HepG2 (cell line): ENCODE data around the gene GRAMD1B. TPM values are rescaled to one million over a fixed set of nuclear protein-coding genes. Genes with fewer than 3 reads are reported as not detected.

Experiments
- ATAC-seq: fragments of 200-7000 bp; cut with Tn5 transposase; 3 replicates; pipeline ENCODE4 v1.9.1; 2020; ENCODE audit warnings: mild to moderate bottlenecking, moderate library complexity
- BruUV-seq: library from RNA; stranded (reverse); fragments of 400-500 nt; replicated peaks from 2 replicates; lab custom pipeline; 2021; lab: Mats Ljungman, UMichigan
- CTCF ChIA-PET: fragments of 300-600 bp; formaldehyde crosslinking; extraction: SDS; loops from one replicate; lab custom pipeline; 2021; ENCODE audit warnings: low total read pairs, inconsistent platforms, low intra/inter-chr PET ratio; lab: Yijun Ruan, JAX
- POLR2A ChIA-PET: fragments of 350-600 bp; sonication (Branson Sonifier 250); formaldehyde crosslinking; loops from one replicate; lab custom pipeline; 2020; ENCODE audit warnings: antibody characterized with exemption, inconsistent platforms; lab: Yijun Ruan, JAX
- DNase-seq: peaks from one replicate; pipeline ENCODE4 v3.0.0-alpha.2; 2015; ENCODE audit warnings: low spot score
- FAIRE-seq: peaks from 3 replicates; lab custom pipeline; 2011; peaks lifted over from hg19 to GRCh38; lab: Jason Lieb, UNC
- H2AFZ ChIP-seq: one replicate; pipeline ENCODE4 v1.6.1; 2011; ENCODE audit warnings: low read length, inconsistent platforms
- H3K27ac ChIP-seq: fragments of 300-600 bp; 3 replicates; pipeline ENCODE4 v1.8.0; 2011; ENCODE audit warnings: mixed run types, mild to moderate bottlenecking, mixed read lengths, low read length, inconsistent platforms; ENCODE audit not compliant: insufficient read depth; ENCODE audit errors: extremely low read length
- H3K27me3 ChIP-seq, 2 experiments: fragments of 200-600 bp in 1 of 2; 2 replicates in 1 of 2; 3 replicates in 1 of 2; pipeline versions ENCODE4 v1.6.0 to v1.8.0; 2011; ENCODE audit warnings: low read length in 2 of 2, mild to moderate bottlenecking in 2 of 2, moderate library complexity in 2 of 2, inconsistent platforms in 1 of 2; ENCODE audit not compliant: insufficient read depth in 2 of 2, control insufficient read depth in 1 of 2
- H3K36me3 ChIP-seq, 2 experiments: fragments of 200-600 bp in 1 of 2; replicated peaks in 1 of 2; 2 replicates in 1 of 2; 3 replicates in 1 of 2; pipeline versions ENCODE4 v1.5.1 to v1.8.0; 2011; ENCODE audit warnings: low read length in 2 of 2, inconsistent platforms in 1 of 2; ENCODE audit not compliant: insufficient read depth in 2 of 2, control insufficient read depth in 1 of 2
- H3K4me1 ChIP-seq: 2 replicates; pipeline ENCODE4 v1.5.1; 2012; ENCODE audit warnings: low read length, inconsistent platforms; ENCODE audit not compliant: insufficient read depth
- H3K4me2 ChIP-seq: 2 replicates; pipeline ENCODE4 v1.6.0; 2011; ENCODE audit warnings: low read depth, low read length, inconsistent platforms
- H3K4me3 ChIP-seq, 3 experiments: fragments of 200-600 bp in 1 of 3; sonication (generic), shearing (Covaris generic) in 1 of 3; replicated peaks in 1 of 3; 2 replicates each; pipeline ENCODE4 v1.5.1; 2011 to 2016; ENCODE audit warnings: low read length in 3 of 3, inconsistent platforms in 2 of 3, low read depth in 2 of 3, mild to moderate bottlenecking in 2 of 3, control low read depth in 1 of 3, mixed read lengths in 1 of 3; ENCODE audit not compliant: insufficient read depth in 1 of 3
- H3K79me2 ChIP-seq: one replicate; pipeline ENCODE4 v1.6.1; 2011; ENCODE audit warnings: low read length, inconsistent platforms; ENCODE audit not compliant: insufficient read depth
- H3K9ac ChIP-seq: 2 replicates; pipeline ENCODE4 v1.6.0; 2011; ENCODE audit warnings: mild to moderate bottlenecking, low read depth, low read length, inconsistent platforms; ENCODE audit not compliant: insufficient read depth
- H3K9me3 ChIP-seq: 2 replicates; pipeline ENCODE4 v1.5.1; 2012; ENCODE audit warnings: mild to moderate bottlenecking, low read length
- H4K20me1 ChIP-seq: 2 replicates; pipeline ENCODE4 v1.6.0; 2011; ENCODE audit warnings: inconsistent platforms, mild to moderate bottlenecking, low read length, moderate library complexity; ENCODE audit not compliant: insufficient read depth
- ATF7 ChIP-seq, 2 experiments: fragments of 450-650 bp in 1 of 2; sonication (generic) in 1 of 2; formaldehyde crosslinking in 1 of 2; IDR thresholded peaks; 2 replicates each; pipeline versions ENCODE4 v1.4.0 to v1.6.1; 2016 to 2020; ENCODE audit warnings: antibody characterized with exemption in 1 of 2, mild to moderate bottlenecking in 1 of 2, missing genetic modification reagents in 1 of 2
- BRD4 ChIP-seq: sonication (generic); formaldehyde crosslinking; IDR thresholded peaks from 2 replicates; pipeline ENCODE4 v1.4.0; 2020; ENCODE audit warnings: missing genetic modification reagents
- CSRNP1 ChIP-seq: sonication (generic); formaldehyde crosslinking; IDR thresholded peaks from 2 replicates; pipeline ENCODE4 v1.8.1; 2023; ENCODE audit warnings: mild to moderate bottlenecking, missing genetic modification reagents
- EED ChIP-seq: sonication (generic); formaldehyde crosslinking; IDR thresholded peaks from 2 replicates; pipeline ENCODE4 v1.5.0; 2020; ENCODE audit warnings: mild to moderate bottlenecking, missing genetic modification reagents
- GABPB1 ChIP-seq: IDR thresholded peaks from 2 replicates; pipeline ENCODE4 v1.6.1; 2016; ENCODE audit warnings: mild to moderate bottlenecking, missing genetic modification reagents, moderate library complexity, missing compliant biosample characterization
- GATAD1 ChIP-seq: IDR thresholded peaks from 2 replicates; pipeline ENCODE4 v1.6.1; 2016; ENCODE audit warnings: missing genetic modification reagents, missing compliant biosample characterization
- HNF1B ChIP-seq: sonication (generic); formaldehyde crosslinking; IDR thresholded peaks from 2 replicates; pipeline ENCODE4 v1.5.1; 2020; ENCODE audit warnings: mild to moderate bottlenecking, moderate library complexity, missing genetic modification reagents
- NCOA1 ChIP-seq: sonication (generic); formaldehyde crosslinking; IDR thresholded peaks from 2 replicates; pipeline ENCODE4 v1.9.0; 2021; ENCODE audit warnings: missing genetic modification reagents
- NKX3-1 ChIP-seq: sonication (generic); formaldehyde crosslinking; IDR thresholded peaks from 2 replicates; pipeline ENCODE4 v1.5.0; 2020; ENCODE audit warnings: missing genetic modification reagents
- RXRA ChIP-seq: sonication (generic); formaldehyde crosslinking; IDR thresholded peaks from 2 replicates; pipeline ENCODE4 v1.5.1; 2020; ENCODE audit warnings: missing genetic modification reagents
- ZC3H13 ChIP-seq: sonication (generic); formaldehyde crosslinking; IDR thresholded peaks from 2 replicates; pipeline ENCODE4 v1.8.1; 2023; ENCODE audit warnings: mild to moderate bottlenecking, missing genetic modification reagents, moderate library complexity
- ZMYM2 ChIP-seq: sonication (generic); formaldehyde crosslinking; IDR thresholded peaks from 2 replicates; pipeline ENCODE4 v1.8.0; 2022; ENCODE audit warnings: mild to moderate bottlenecking, missing genetic modification reagents
- ZNF33A ChIP-seq: sonication (generic); formaldehyde crosslinking; IDR thresholded peaks from 2 replicates; pipeline ENCODE4 v1.5.1; 2020; ENCODE audit warnings: missing genetic modification reagents, mild to moderate bottlenecking, moderate library complexity, borderline replicate concordance
- ZNF552 ChIP-seq: sonication (generic); formaldehyde crosslinking; IDR thresholded peaks from 2 replicates; pipeline ENCODE4 v1.9.0; 2022; ENCODE audit warnings: missing genetic modification reagents, mild to moderate bottlenecking, borderline replicate concordance
- ZNF558 ChIP-seq: sonication (generic); formaldehyde crosslinking; IDR thresholded peaks from 2 replicates; pipeline ENCODE4 v1.9.0; 2022; ENCODE audit warnings: mild to moderate bottlenecking, missing genetic modification reagents, borderline replicate concordance
- WGBS: methylation state at CpG from one replicate; pipeline ENCODE4 v1.1.6; 2017; ENCODE audit warnings: low lambda C conversion rate; 5-methylcytosine and 5-hydroxymethylcytosine counted together
- in situ Hi-C: cut with HindIII; loops from 2 replicates; pipeline ENCODE4 v1.10.0; 2017; ENCODE audit warnings: low pct_unique_long_range_greater_than_20kb; ENCODE audit not compliant: extremely low pct_ligation_motif_present
- intact Hi-C: fragments of 100-400 bp; cut with micrococcal nuclease; formaldehyde crosslinking; loops from one replicate; pipeline ENCODE4 v1.10.0; 2022; ENCODE audit not compliant: unreplicated experiment
- polyA plus RNA-seq, 8 experiments: library from polyadenylated mRNA; depleted of rRNA in 3 of 8; stranded (reverse) in 7 of 8; unstranded in 1 of 8; fragments of >200 nt; fragmentation: Illumina TruSeq in 4 of 8; extraction: Trizol in 4 of 8; gene quantifications; 2 replicates each; pipeline versions ENCODE4 v1.2.1 to v1.2.3, GENCODE V29; 2011 to 2016; ENCODE audit warnings: low read depth in 4 of 8, missing spikeins in 1 of 8, mixed read lengths in 1 of 8; ENCODE audit not compliant: insufficient read depth in 1 of 8
- total RNA-seq, 5 experiments: library from RNA; depleted of rRNA; stranded (reverse); fragments of >200 nt; fragmentation: Illumina TruSeq; extraction: Trizol; gene quantifications; 2 replicates each; pipeline ENCODE4 v1.2.3, GENCODE V29; 2016; ENCODE audit warnings: low read depth in 1 of 5

The GRAMD1B gene
- total and polyA plus RNA-seq, 2 of the 13 experiments (the other 11 are each of a cell fraction or from before 2014, with no cell fraction given) = 0.12 TPM; not detected in 1

- in situ Hi-C loops = no loop called here
- peak; percentile 24 for DNase-seq
Observed at GRCh38 chr11:123654566-123655081, 224.6 kb downstream of the GRAMD1B start, which contains the start of gene SCN3B. Gene SCN3B (minus strand): TSS chr11:123654624. CDS start chr11:123653801, 823 bp downstream.

GRCh38 chr11:123659311-123659710 is 229.2 kb downstream of the GRAMD1B start:
- H3K9me3 ChIP-seq = peaks cover 11% of the 10 kb centered on the region; the same call in 1 of the 2 replicates
- FAIRE-seq = no peak
- intact Hi-C loops = no loop called here
- ATAC-seq = no peak
- peaks cover 2 to 9% of the 10 kb centered on the region in 2 experiments; a peak in 2 of 5 replicates for H3K27me3 ChIP-seq
- H3K9ac ChIP-seq = no peak overlapping the region
- no peaks in the 10 kb centered on the region; the same call in 1 of the 2 replicates for H3K4me1 ChIP-seq
- no peaks in the 10 kb centered on the region for H4K20me1 ChIP-seq
- H3K4me3 ChIP-seq = no peak overlapping the region
- no peak overlapping the region for H2AFZ ChIP-seq
- BruUV-seq = no TSS peak
- H3K27ac ChIP-seq = no peak overlapping the region
- POLR2A ChIA-PET = no interaction called here
- CTCF ChIA-PET = no interaction called here
- no peak overlapping the region for H3K4me2 ChIP-seq
- 0% methylated on average over 2 of the region's 2 CpGs for WGBS
- no peak for DNase-seq
- no peaks in the 10 kb centered on the region for H3K79me2 ChIP-seq
- H3K36me3 ChIP-seq = no peaks in the 10 kb centered on the region
- in situ Hi-C loops = no loop called here
- no peak for TF ChIP-seq ZNF552 (CRISPR knock-in tag)
- no peak for TF ChIP-seq RXRA (CRISPR knock-in tag)
- no peak for TF ChIP-seq EED
- TF ChIP-seq ZNF33A (CRISPR knock-in tag) = no peak
- TF ChIP-seq ZNF558 (CRISPR knock-in tag) = no peak
- no peak for TF ChIP-seq HNF1B
- no peak for TF ChIP-seq BRD4
- TF ChIP-seq GATAD1 (CRISPR knock-in tag) = no peak
- no peak for TF ChIP-seq ZC3H13 (CRISPR knock-in tag)
- no peak for TF ChIP-seq NCOA1
- TF ChIP-seq ZMYM2 (CRISPR knock-in tag) = no peak
- TF ChIP-seq NKX3-1 (CRISPR knock-in tag) = no peak

More at GRCh38 chr11:123654566-123655081, 224.6 kb downstream of the GRAMD1B start, which contains the start of gene SCN3B:
- ChIA-PET CTCF (no interaction called here), POLR2A (no interaction called here)
- no peak within 1 kb of the TSS for H2AFZ ChIP-seq
- no peak within 1 kb of the TSS for H3K9ac ChIP-seq
- H3K36me3 ChIP-seq = no peaks in the 10 kb centered on the region
- no peaks in the 10 kb centered on the region for H4K20me1 ChIP-seq
- ATAC-seq (peak; percentile 95), FAIRE-seq (no peak)
- H3K9me3 ChIP-seq = no peaks in the 10 kb centered on the region
- peak within 1 kb of the TSS; percentile 34 to 66 (median 56); a peak in 4 of 6 replicates for H3K4me3 ChIP-seq
- no peak within 1 kb of the TSS for H3K27ac ChIP-seq
- H3K4me2 ChIP-seq = peak within 1 kb of the TSS; percentile 69
- H3K79me2 ChIP-seq = no peaks in the 10 kb centered on the region
- no peaks in the 10 kb centered on the region; the same call in 1 of the 2 replicates for H3K4me1 ChIP-seq
- intact Hi-C loops = no loop called here
- peaks cover 3 to 18% of the 10 kb centered on the region in 2 experiments; a peak in 2 of 5 replicates for H3K27me3 ChIP-seq
- WGBS = 6% methylated on average over 7 of the region's 44 CpGs
- no TSS peak for BruUV-seq
- peak; percentile 35; the same call in 1 of the 2 replicates for TF ChIP-seq ATF7 (IDR thresholded peaks at IDR 0.05)
- TF ChIP-seq ATF7 (CRISPR knock-in tag; IDR thresholded peaks at IDR 0.05) = no peak
- TF ChIP-seq GABPB1 (CRISPR knock-in tag) = peak; percentile 8; the same call in 1 of the 2 replicates
- no peak for TF ChIP-seq CSRNP1 (CRISPR knock-in tag)
